Adrenal gland (tissue), 12 donors: Measurements from ENCODE around the gene ZBTB7C. TPM values are rescaled to one million over a fixed set of nuclear protein-coding genes. Genes with fewer than 3 reads are reported as not detected.

Experiments
- DNase-seq, 7 donors: peaks; one replicate each; pipeline ENCODE4 v3.0.0-alpha.2; 2019 to 2020
- H3K27ac ChIP-seq, 5 donors: fragments of 200-600 bp; sonication (generic) in 4 of 5; 1 replicate in 3 of 5; 2 replicates in 2 of 5; pipeline versions ENCODE4 v1.5.1 to v1.8.0; 2016 to 2020; ENCODE audit warnings: mild to moderate bottlenecking in 1 of 5
- H3K27me3 ChIP-seq: fragments of 200-600 bp; 2 replicates; pipeline ENCODE4 v1.8.0; 2021
- H3K36me3 ChIP-seq, 2 donors: fragments of 200-600 bp; replicated peaks in 1 of 2; 1 replicate in 1 of 2; 2 replicates in 1 of 2; pipeline versions ENCODE4 v1.5.1 to v1.8.0; 2018 to 2022
- H3K4me1 ChIP-seq, 2 donors: fragments of 200-600 bp; replicated peaks in 1 of 2; 1 replicate in 1 of 2; 2 replicates in 1 of 2; pipeline versions ENCODE4 v1.5.1 to v1.8.0; 2018 to 2021
- H3K4me3 ChIP-seq, 4 donors: fragments of 200-600 bp; sonication (generic) in 3 of 4; one replicate each; pipeline ENCODE4 v1.5.1; 2016 to 2018
- H3K9me3 ChIP-seq, 3 donors: fragments of 200-600 bp; sonication (generic) in 1 of 3; replicated peaks in 1 of 3; 1 replicate in 2 of 3; 2 replicates in 1 of 3; pipeline versions ENCODE4 v1.5.1 to v1.8.0; 2016 to 2021
- CTCF ChIP-seq, 6 experiments: fragments of 450-650 bp in 4 of 6; fragments of 200-600 bp in 2 of 6; sonication (generic) in 1 of 6; IDR thresholded peaks; 1 replicate in 5 of 6; 2 replicates in 1 of 6; pipeline versions ENCODE4 v1.5.1 to v1.8.0; 2016 to 2021; ENCODE audit warnings: antibody characterized with exemption in 6 of 6, mild to moderate bottlenecking in 2 of 6, moderate library complexity in 1 of 6
- POLR2A ChIP-seq, 2 donors: fragments of 450-650 bp; IDR thresholded peaks; one replicate each; pipeline ENCODE4 v1.6.1; 2017; ENCODE audit warnings: antibody characterized with exemption in 2 of 2, mild to moderate bottlenecking in 2 of 2, moderate library complexity in 1 of 2
- WGBS, 4 donors: extraction: QIAGEN DNeasy Blood & Tissue Kit in 2 of 4; methylation state at CpG; one replicate each; pipeline versions ENCODE4 v1.1.5 to v1.1.7; 2013 to 2017; 5-methylcytosine and 5-hydroxymethylcytosine counted together
- intact Hi-C, 2 donors: fragments of 100-400 bp; cut with DNase I; formaldehyde crosslinking; loops; one replicate each; pipeline versions ENCODE4 v1.14.1 to v1.15.0; 2022 to 2023
- polyA plus RNA-seq, 3 donors: library from polyadenylated mRNA; stranded (reverse); fragments of 200-250 nt in 2 of 3; fragments of 350-450 nt in 1 of 3; fragmentation: Illumina TruSeq in 1 of 3; extraction: RNeasy Lipid Tissue Mini Kit (QIAGEN cat#74804) in 1 of 3; gene quantifications; one replicate each; pipeline ENCODE4 v1.2.3, GENCODE V29; 2013 to 2014
- total RNA-seq, 9 donors: library from RNA; depleted of rRNA in 4 of 9; stranded (reverse); fragments of >200 nt in 4 of 9; fragments of 120-200 nt in 1 of 9; fragmentation: NEBNext Ultra II Directional in 1 of 9; extraction: Animal tissue kit (Norgen Biotek cat#: 25700) in 1 of 9; gene quantifications; one replicate each; pipeline versions ENCODE4 v1.1.0 to v1.2.4, GENCODE V29; 2013 to 2023
- donor health status: healthy with polysubstance abuse.
- donor health status: Bipolar disorder and iron deficiency.
- donor health status: DM: yes; HTN: yes; CAD: no.
- donor health status: DM: no; HTN: no; CAD: no.
- donor health status: DM: no; HTN: no; CAD: no.
- donor health status: DM: yes; HTN: yes; CAD: no.

Gene ZBTB7C
- total and polyA plus RNA-seq, 12 donors: 5.2 to 42.8 (median 26.8) TPM

GRCh38 chr18:48059455-48060010, 349.6 kb downstream of the ZBTB7C start:
- no peak overlapping the region for H3K27ac ChIP-seq
- TF ChIP-seq POLR2A (IDR thresholded peaks at IDR 0.05) (no peak), CTCF (IDR thresholded peaks at IDR 0.05) (no peak)
- WGBS, 4 donors: 44 to 68% (median 67%) methylated on average over 4 to 5 of the region's 5 CpGs
- no peak for DNase-seq
- intact Hi-C loops: no loop called here
- no peaks in the 10 kb centered on the region for H3K4me1 ChIP-seq
- no peaks in the 10 kb centered on the region for H3K27me3 ChIP-seq
- no peaks in the 10 kb centered on the region for H3K9me3 ChIP-seq
- H3K36me3 ChIP-seq: no peaks in the 10 kb centered on the region
- H3K4me3 ChIP-seq: no peak overlapping the region

- TF ChIP-seq CTCF (IDR thresholded peaks at IDR 0.05) (no peak), POLR2A (IDR thresholded peaks at IDR 0.05) (no peak)
- WGBS, 4 donors: 88 to 91% (median 88%) methylated on average over 6 of the region's 6 CpGs
- intact Hi-C loops: no loop called here
- Histone ChIP-seq H3K27ac (no peak overlapping the region), H3K36me3 (no peaks in the 10 kb centered on the region), H3K27me3 (no peaks in the 10 kb centered on the region), H3K4me1 (no peaks in the 10 kb centered on the region), H3K4me3 (no peak overlapping the region), H3K9me3 (no peaks in the 10 kb centered on the region)
- no peak for DNase-seq
These were observed 350.7 kb downstream of the ZBTB7C start for GRCh38 chr18:48058486-48058885.

- Histone ChIP-seq H3K27ac (no peak overlapping the region), H3K4me3 (no peak overlapping the region), H3K36me3 (no peaks in the 10 kb centered on the region), H3K4me1 (peaks cover 0 to 10% of the 10 kb centered on the region in 2 donors), H3K9me3 (no peaks in the 10 kb centered on the region), H3K27me3 (no peaks in the 10 kb centered on the region)
- TF ChIP-seq POLR2A (IDR thresholded peaks at IDR 0.05) (no peak), CTCF (IDR thresholded peaks at IDR 0.05) (no peak)
- intact Hi-C loops: no loop called here
- DNase-seq: no peak
These were observed 352.2 kb downstream of the ZBTB7C start for GRCh38 chr18:48057018-48057417.

GRCh38 chr18:48055351-48055750, 353.8 kb downstream of the ZBTB7C start:
- peaks cover 0 to 10% of the 10 kb centered on the region in 2 donors for H3K4me1 ChIP-seq
- intact Hi-C loops: no loop called here
- DNase-seq: no peak
- H3K9me3 ChIP-seq: no peaks in the 10 kb centered on the region
- H3K36me3 ChIP-seq: no peaks in the 10 kb centered on the region
- no peak for TF ChIP-seq POLR2A (IDR thresholded peaks at IDR 0.05)
- no peak for TF ChIP-seq CTCF (IDR thresholded peaks at IDR 0.05)
- no peak overlapping the region for H3K4me3 ChIP-seq
- no peaks in the 10 kb centered on the region for H3K27me3 ChIP-seq
- no peak overlapping the region for H3K27ac ChIP-seq
- WGBS, 4 donors: 84 to 89% (median 88%) methylated on average over 6 of the region's 6 CpGs
